Neural progenitor cell (in vitro differentiated cells): Measurements from ENCODE around the gene SCYL3.

Source experiments
- CTCF ChIP-seq: fragments of 200-600 bp; sonication (generic); IDR thresholded peaks from 2 replicates; pipeline ENCODE4 v1.5.1; 2017; ENCODE audit warnings: antibody characterized with exemption, mild to moderate bottlenecking
- EZH2 ChIP-seq: fragments of 200-600 bp; sonication (generic); IDR thresholded peaks from 2 replicates; pipeline ENCODE4 v1.6.1; 2017; ENCODE audit warnings: antibody characterized with exemption, mild to moderate bottlenecking, moderate library complexity

DNA sequence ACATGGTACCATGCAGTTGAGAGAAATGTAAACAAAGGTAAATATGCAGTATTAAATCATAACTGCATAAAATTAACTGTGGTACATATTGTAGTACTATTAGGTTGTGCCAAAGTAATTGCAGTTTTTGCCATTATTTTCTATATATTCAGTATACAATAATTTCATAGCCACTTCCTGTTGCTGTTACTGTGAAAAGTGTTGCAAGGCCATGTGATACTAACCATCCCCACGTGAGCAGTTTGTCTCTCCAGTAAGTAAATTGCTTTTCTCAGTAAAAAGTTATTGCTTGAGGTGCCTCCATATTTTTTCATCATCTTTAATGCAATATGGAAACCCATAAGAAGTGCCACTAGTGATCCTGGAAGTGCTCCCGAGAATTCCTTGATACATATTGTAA, 79.4 kb downstream of the SCYL3 start:
- TF ChIP-seq EZH2, result no peak
- TF ChIP-seq CTCF, result no peak
